IMR-90 (cell line): ENCODE data around the gene RET. TPM values are rescaled to one million over a fixed set of nuclear protein-coding genes. Genes with fewer than 3 reads are reported as not detected.

Source experiments
- ATAC-seq: fragments of 200-7000 bp; cut with Tn5 transposase; 2 replicates; pipeline ENCODE4 v1.9.1; 2020; ENCODE audit warnings: low read depth, mild to moderate bottlenecking, moderate library complexity
- BruUV-seq: library from RNA; stranded (reverse); fragments of 400-500 nt; replicated peaks from 2 replicates; lab custom pipeline; 2021; lab: Mats Ljungman, UMichigan
- CTCF ChIA-PET: fragments of 300-600 bp; formaldehyde crosslinking; extraction: SDS; loops from one replicate; lab custom pipeline; 2021; ENCODE audit warnings: antibody characterized with exemption; lab: Yijun Ruan, JAX
- POLR2A ChIA-PET: fragments of 300-600 bp; sonication (Branson Sonifier 250); formaldehyde crosslinking; loops from one replicate; lab custom pipeline; 2022; ENCODE audit warnings: antibody characterized with exemption; ENCODE audit not compliant: unreplicated experiment; lab: Charles Lee
- DNase-seq: peaks from one replicate; pipeline ENCODE4 v3.0.0; 2013
- H2AFZ ChIP-seq: replicated peaks from 2 replicates; pipeline ENCODE3; 2013; ENCODE audit warnings: low read length, mild to moderate bottlenecking; ENCODE audit not compliant: poor library complexity
- H2AK5ac ChIP-seq: 2 replicates; pipeline ENCODE4 v1.6.1; 2013; ENCODE audit warnings: low read depth, low read length, inconsistent platforms
- H2AK9ac ChIP-seq: replicated peaks from 2 replicates; pipeline ENCODE3; 2013; ENCODE audit warnings: mild to moderate bottlenecking, low read depth, low read length, moderate library complexity; ENCODE audit not compliant: poor library complexity
- H2BK120ac ChIP-seq: 2 replicates; pipeline ENCODE4 v1.6.1; 2013; ENCODE audit warnings: low read depth, low read length, inconsistent platforms
- H2BK15ac ChIP-seq: 3 replicates; pipeline ENCODE4 v1.6.1; 2013; ENCODE audit warnings: low read depth, low read length, inconsistent platforms
- H2BK20ac ChIP-seq: 2 replicates; pipeline ENCODE4 v1.6.1; 2013; ENCODE audit warnings: low read depth, mild to moderate bottlenecking, inconsistent platforms, low read length, moderate library complexity
- H2BK5ac ChIP-seq: 2 replicates; pipeline ENCODE4 v1.6.1; 2013; ENCODE audit warnings: mild to moderate bottlenecking, low read depth, low read length, inconsistent platforms; ENCODE audit not compliant: poor library complexity, severe bottlenecking
- H3K14ac ChIP-seq: replicated peaks from 2 replicates; pipeline ENCODE4 v1.6.1; 2013; ENCODE audit warnings: low read depth, low read length, inconsistent platforms
- H3K18ac ChIP-seq: 2 replicates; pipeline ENCODE4 v1.6.1; 2013; ENCODE audit warnings: low read depth, low read length, control low read depth
- H3K23ac ChIP-seq: 2 replicates; pipeline ENCODE4 v1.6.1; 2013; ENCODE audit warnings: low read depth, low read length, inconsistent platforms
- H3K27ac ChIP-seq: 2 replicates; pipeline ENCODE4 v1.5.1; 2013; ENCODE audit warnings: mild to moderate bottlenecking, control low read depth, low read length; ENCODE audit not compliant: insufficient read depth
- H3K27me3 ChIP-seq: 2 replicates; pipeline ENCODE4 v1.6.1; 2013; ENCODE audit warnings: low read length; ENCODE audit not compliant: control insufficient read depth, insufficient read depth
- H3K36me3 ChIP-seq: 2 replicates; pipeline ENCODE4 v1.6.1; 2013; ENCODE audit warnings: low read length, mixed read lengths; ENCODE audit not compliant: control insufficient read depth, insufficient read depth
- H3K4ac ChIP-seq: 2 replicates; pipeline ENCODE4 v1.6.1; 2013; ENCODE audit warnings: low read depth, low read length, inconsistent platforms
- H3K4me1 ChIP-seq: 2 replicates; pipeline ENCODE4 v1.6.1; 2013; ENCODE audit warnings: low read length, mixed read lengths; ENCODE audit not compliant: control insufficient read depth, insufficient read depth
- H3K4me2 ChIP-seq: 2 replicates; pipeline ENCODE4 v1.6.1; 2013; ENCODE audit warnings: low read depth, mild to moderate bottlenecking, control low read depth, low read length, moderate library complexity
- H3K4me3 ChIP-seq: 2 replicates; pipeline ENCODE4 v1.5.1; 2013; ENCODE audit warnings: low read depth, mild to moderate bottlenecking, control low read depth, low read length, moderate library complexity; ENCODE audit not compliant: insufficient read depth
- H3K56ac ChIP-seq: 2 replicates; pipeline ENCODE4 v1.6.1; 2013; ENCODE audit warnings: low read length, inconsistent platforms; ENCODE audit not compliant: insufficient read depth; ENCODE audit errors: extremely low read depth
- H3K79me1 ChIP-seq, 2 experiments: 2 replicates each; pipeline ENCODE4 v1.6.1; 2013; ENCODE audit warnings: low read length in 2 of 2, inconsistent platforms in 1 of 2, low read depth in 1 of 2
- H3K9ac ChIP-seq: 2 replicates; pipeline ENCODE4 v1.6.1; 2013; ENCODE audit warnings: low read depth, low read length, control low read depth
- H3K9me1 ChIP-seq: 2 replicates; pipeline ENCODE4 v1.6.1; 2013; ENCODE audit warnings: low read length, inconsistent platforms; ENCODE audit not compliant: insufficient read depth
- H3K9me3 ChIP-seq: 2 replicates; pipeline ENCODE4 v1.6.1; 2013; ENCODE audit warnings: low read length; ENCODE audit not compliant: control insufficient read depth, insufficient read depth
- H4K20me1 ChIP-seq: 2 replicates; pipeline ENCODE4 v1.6.1; 2013; ENCODE audit warnings: low read length, inconsistent platforms; ENCODE audit not compliant: insufficient read depth
- H4K5ac ChIP-seq: 2 replicates; pipeline ENCODE4 v1.6.1; 2013; ENCODE audit warnings: mild to moderate bottlenecking, low read depth, low read length, control low read depth
- H4K8ac ChIP-seq, 2 experiments: 2 replicates each; pipeline ENCODE4 v1.6.1; 2013; ENCODE audit warnings: low read depth in 2 of 2, low read length in 2 of 2, control low read depth in 1 of 2, inconsistent platforms in 1 of 2
- H4K91ac ChIP-seq: 2 replicates; pipeline ENCODE4 v1.6.1; 2013; ENCODE audit warnings: low read depth, low read length, inconsistent platforms; ENCODE audit not compliant: insufficient read depth
- BHLHE40 ChIP-seq: fragments of 150-350 bp; IDR thresholded peaks from 2 replicates; pipeline ENCODE4 v1.6.1; 2016; ENCODE audit warnings: mild to moderate bottlenecking, low read depth, low read length
- CEBPB ChIP-seq: IDR thresholded peaks from 2 replicates; pipeline ENCODE4 v1.6.1; 2012; ENCODE audit warnings: low read depth, low read length, improper control_type of control experiment
- FOS ChIP-seq: fragments of 150-350 bp; IDR thresholded peaks from 2 replicates; pipeline ENCODE4 v1.6.1; 2016; ENCODE audit warnings: low read depth, low read length
- NFE2L2 ChIP-seq: fragments of 150-350 bp; IDR thresholded peaks from 2 replicates; pipeline ENCODE4 v1.6.1; 2016; ENCODE audit warnings: low read depth, mild to moderate bottlenecking, low read length
- POLR2A ChIP-seq: IDR thresholded peaks from 2 replicates; pipeline ENCODE4 v1.6.1; 2012; ENCODE audit warnings: mild to moderate bottlenecking, low read depth, low read length
- RCOR1 ChIP-seq: IDR thresholded peaks from 2 replicates; pipeline ENCODE4 v1.6.1; 2012; ENCODE audit warnings: mild to moderate bottlenecking, low read length, improper control_type of control experiment; ENCODE audit not compliant: insufficient replicate concordance
- SMC3 ChIP-seq: fragments of 150-350 bp; IDR thresholded peaks from 2 replicates; pipeline ENCODE4 v1.6.1; 2016; ENCODE audit warnings: low read depth, mild to moderate bottlenecking, antibody characterized with exemption, low read length, moderate library complexity
- WGBS, 2 experiments: methylation state at CpG; one replicate each; pipeline versions ENCODE4 v1.1.5 to v1.1.7; 2013; ENCODE audit warnings: missing lambda C conversion rate in 2 of 2; ENCODE audit not compliant: insufficient read length in 1 of 2; ENCODE audit errors: extremely low coverage in 2 of 2; 5-methylcytosine and 5-hydroxymethylcytosine counted together
- dilution Hi-C: fragments of 300-500 bp; cut with HindIII; formaldehyde crosslinking; loops from one replicate; pipeline ENCODE4 v1.14.3; 2018; ENCODE audit warnings: low sequenced_read_pairs; ENCODE audit not compliant: unreplicated experiment
- in situ Hi-C: fragments of 300-500 bp; cut with MboI; formaldehyde crosslinking; loops from 3 replicates; pipeline ENCODE4 v1.14.3; 2019; ENCODE audit warnings: low sequenced_read_pairs, inconsistent platforms, mixed read lengths
- intact Hi-C: fragments of 100-400 bp; cut with micrococcal nuclease; formaldehyde crosslinking; loops from 2 replicates; pipeline ENCODE4 v1.10.0; 2022
- polyA plus RNA-seq, 3 experiments: library from polyadenylated mRNA; depleted of rRNA; stranded (reverse); fragments of >200 nt; gene quantifications; 2 replicates each; pipeline ENCODE4 v1.2.3, GENCODE V29; 2012; ENCODE audit warnings: low replicate concordance in 1 of 3
- total RNA-seq: library from RNA; depleted of rRNA; stranded (reverse); fragments of >200 nt; gene quantifications from 2 replicates; pipeline ENCODE4 v1.2.3, GENCODE V29; 2012
- TF ChIP-seq, protein P1 (sequence below): conservative IDR thresholded peaks from 2 replicates; pipeline ENCODE4 v1.5.1; 2012; ENCODE audit warnings: mild to moderate bottlenecking, low read depth, low read length, improper control_type of control experiment
- TF ChIP-seq, protein P2 (sequence below): fragments of 150-350 bp; IDR thresholded peaks from 2 replicates; pipeline ENCODE4 v1.6.1; 2017; ENCODE audit warnings: mild to moderate bottlenecking, antibody characterized with exemption, low read length, low read depth

The RET gene
- total and polyA plus RNA-seq, 2 of the 4 experiments (the other 2 are of a cell fraction), result 0.10 to 0.18 TPM

- Histone ChIP-seq H3K36me3 (peaks cover 18% of the 10 kb centered on the region), H3K9me1 (peaks cover 9% of the 10 kb centered on the region), H3K4me3 (no peak overlapping the region), H2AK5ac (peak overlapping the region; percentile 78), H3K4me1 (peaks cover 12% of the 10 kb centered on the region), H2AK9ac (no peak overlapping the region), H3K79me1 (peaks cover 30 to 39% of the 10 kb centered on the region in 2 experiments), H2BK20ac (0 out of 2 replicates have a peak overlapping the region, but pooled peaks have one; percentile 57), H3K23ac (peak overlapping the region; percentile 64), H3K4me2 (peak overlapping the region; percentile 40; the same call in 1 of the 2 replicates), H3K56ac (peak overlapping the region; percentile 42; the same call in 1 of the 2 replicates), H3K14ac (peak overlapping the region; percentile 79; the same call in 1 of the 2 replicates), H2AFZ (no peak overlapping the region), H3K27ac (peak overlapping the region; percentile 8; the same call in 1 of the 2 replicates), H4K5ac (no peak overlapping the region), H3K9me3 (no peaks in the 10 kb centered on the region), H2BK5ac (peak overlapping the region; percentile 95), H4K91ac (peak overlapping the region; percentile 73; the same call in 1 of the 2 replicates), H3K4ac (peak overlapping the region; percentile 80; the same call in 1 of the 2 replicates), H3K18ac (peak overlapping the region; percentile 65; the same call in 1 of the 2 replicates), H3K27me3 (no peaks in the 10 kb centered on the region), H2BK15ac (peak overlapping the region; percentile 81; the same call in 1 of the 3 replicates), H4K8ac (peak overlapping the region in 1 of 2 experiments; percentile 47; a peak in 2 of 4 replicates), H2BK120ac (peak overlapping the region; percentile 85), H4K20me1 (peaks cover 14% of the 10 kb centered on the region; the same call in 1 of the 2 replicates), H3K9ac (no peak overlapping the region)
- BruUV-seq, result no TSS peak
- ATAC-seq (peak; percentile 5; the same call in 1 of the 2 replicates), DNase-seq (no peak)
- intact Hi-C loops (no loop called here), in situ Hi-C loops (no loop called here), dilution Hi-C loops (no loop called here)
- ChIA-PET CTCF (interaction anchor here (0.9 to 1.6 kb wide), 2 partner anchors 9 to 10 kb away, joined by 3 to 7 read pairs; no protein-coding TSS in a partner anchor), POLR2A (no interaction called here)
- no CpG with 5 or more reads among the region's 2 CpGs for WGBS, 2 experiments
- TF ChIP-seq RCOR1 (no peak), NFE2L2 (no peak), BHLHE40 (no peak), CEBPB (no peak), POLR2A (no peak), SMC3 (no peak), FOS (no peak)
- TF ChIP-seq, protein P1, sequence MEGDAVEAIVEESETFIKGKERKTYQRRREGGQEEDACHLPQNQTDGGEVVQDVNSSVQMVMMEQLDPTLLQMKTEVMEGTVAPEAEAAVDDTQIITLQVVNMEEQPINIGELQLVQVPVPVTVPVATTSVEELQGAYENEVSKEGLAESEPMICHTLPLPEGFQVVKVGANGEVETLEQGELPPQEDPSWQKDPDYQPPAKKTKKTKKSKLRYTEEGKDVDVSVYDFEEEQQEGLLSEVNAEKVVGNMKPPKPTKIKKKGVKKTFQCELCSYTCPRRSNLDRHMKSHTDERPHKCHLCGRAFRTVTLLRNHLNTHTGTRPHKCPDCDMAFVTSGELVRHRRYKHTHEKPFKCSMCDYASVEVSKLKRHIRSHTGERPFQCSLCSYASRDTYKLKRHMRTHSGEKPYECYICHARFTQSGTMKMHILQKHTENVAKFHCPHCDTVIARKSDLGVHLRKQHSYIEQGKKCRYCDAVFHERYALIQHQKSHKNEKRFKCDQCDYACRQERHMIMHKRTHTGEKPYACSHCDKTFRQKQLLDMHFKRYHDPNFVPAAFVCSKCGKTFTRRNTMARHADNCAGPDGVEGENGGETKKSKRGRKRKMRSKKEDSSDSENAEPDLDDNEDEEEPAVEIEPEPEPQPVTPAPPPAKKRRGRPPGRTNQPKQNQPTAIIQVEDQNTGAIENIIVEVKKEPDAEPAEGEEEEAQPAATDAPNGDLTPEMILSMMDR, result no peak
- TF ChIP-seq, protein P2, sequence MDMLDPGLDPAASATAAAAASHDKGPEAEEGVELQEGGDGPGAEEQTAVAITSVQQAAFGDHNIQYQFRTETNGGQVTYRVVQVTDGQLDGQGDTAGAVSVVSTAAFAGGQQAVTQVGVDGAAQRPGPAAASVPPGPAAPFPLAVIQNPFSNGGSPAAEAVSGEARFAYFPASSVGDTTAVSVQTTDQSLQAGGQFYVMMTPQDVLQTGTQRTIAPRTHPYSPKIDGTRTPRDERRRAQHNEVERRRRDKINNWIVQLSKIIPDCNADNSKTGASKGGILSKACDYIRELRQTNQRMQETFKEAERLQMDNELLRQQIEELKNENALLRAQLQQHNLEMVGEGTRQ, result no peak
Observed at GRCh38 chr10:43160921-43161255, 84.0 kb downstream of the RET start.
